Nephron (organoid): Measurements from ENCODE around the gene FAM110A.
"Not testable (repeated sequence)": the region's sequence is repeated elsewhere in the genome, so short reads cannot be mapped to it uniquely, and the experiment has no call there.

Experiments
- H3K27ac Mint-ChIP-seq, 3 experiments: 2 replicates each; pipeline ENCODE4 v1.8.0; 2020; ENCODE audit warnings: mixed read lengths in 3 of 3, mild to moderate bottlenecking in 2 of 3, moderate library complexity in 1 of 3
- H3K27me3 Mint-ChIP-seq: 2 replicates; pipeline ENCODE4 v1.8.0; 2021; ENCODE audit warnings: low read depth, mild to moderate bottlenecking, moderate library complexity, mixed read lengths
- H3K36me3 Mint-ChIP-seq: 2 replicates; pipeline ENCODE4 v1.8.0; 2020; ENCODE audit warnings: low read depth, mixed read lengths
- H3K4me1 Mint-ChIP-seq: 2 replicates; pipeline ENCODE4 v1.8.0; 2020; ENCODE audit warnings: mixed read lengths
- H3K4me3 Mint-ChIP-seq, 3 experiments: 2 replicates each; pipeline ENCODE4 v1.8.0; 2020; ENCODE audit warnings: mild to moderate bottlenecking in 3 of 3, mixed read lengths in 3 of 3, moderate library complexity in 2 of 3
- H3K9me3 Mint-ChIP-seq: 2 replicates; pipeline ENCODE4 v1.8.0; 2020; ENCODE audit warnings: mixed read lengths
- CTCF ChIP-seq, 3 experiments: fragments of 200-600 bp; sonication (generic); IDR thresholded peaks; one replicate each; pipeline ENCODE4 v1.5.0; 2021; ENCODE audit warnings: antibody characterized with exemption in 3 of 3; ENCODE audit not compliant: unreplicated experiment in 3 of 3

The FAM110A gene

GRCh38 chr20:826695-827323, 6.7 kb upstream of the FAM110A start:
- no peak for TF ChIP-seq CTCF (IDR thresholded peaks at IDR 0.05; ENCODE audit: unreplicated experiment in 3 of 3)
- Mint-ChIP-seq H3K9me3 (no peaks in the 10 kb centered on the region), H3K36me3 (no peaks in the 10 kb centered on the region), H3K27me3 (peaks cover 4% of the 10 kb centered on the region), H3K4me1 (peaks cover 14% of the 10 kb centered on the region), H3K27ac (no peak overlapping the region), H3K4me3 (no peak overlapping the region)

- H3K27me3 Mint-ChIP-seq, H3K27ac Mint-ChIP-seq, H3K9me3 Mint-ChIP-seq, H3K36me3 Mint-ChIP-seq, H3K4me3 Mint-ChIP-seq, H3K4me1 Mint-ChIP-seq: not testable (repeated sequence)
Measured at GRCh38 chr20:827981-828380, 5.5 kb upstream of the FAM110A start.

GRCh38 chr20:828987-829386, 4.5 kb upstream of the FAM110A start:
- Mint-ChIP-seq H3K4me1 (peaks cover 5% of the 10 kb centered on the region), H3K27ac (no peak overlapping the region), H3K4me3 (no peak overlapping the region), H3K36me3 (no peaks in the 10 kb centered on the region), H3K9me3 (no peaks in the 10 kb centered on the region), H3K27me3 (no peaks in the 10 kb centered on the region)
- TF ChIP-seq CTCF (IDR thresholded peaks at IDR 0.05; ENCODE audit: unreplicated experiment in 3 of 3) = no peak

- H3K27me3 Mint-ChIP-seq = no peaks in the 10 kb centered on the region
- TF ChIP-seq CTCF (IDR thresholded peaks at IDR 0.05; ENCODE audit: unreplicated experiment in 3 of 3) = no peak
- no peaks in the 10 kb centered on the region for H3K9me3 Mint-ChIP-seq
- H3K4me3 Mint-ChIP-seq = no peak overlapping the region
- H3K36me3 Mint-ChIP-seq = no peaks in the 10 kb centered on the region
- H3K27ac Mint-ChIP-seq = no peak overlapping the region
- H3K4me1 Mint-ChIP-seq = peaks cover 10% of the 10 kb centered on the region
Measured at GRCh38 chr20:829551-829950, 4.0 kb upstream of the FAM110A start.

- peak overlapping the region in 1 of 3 experiments; percentile 31 for H3K4me3 Mint-ChIP-seq
- TF ChIP-seq CTCF (IDR thresholded peaks at IDR 0.05; ENCODE audit: unreplicated experiment in 3 of 3) = no peak
- peaks cover 15% of the 10 kb centered on the region for H3K4me1 Mint-ChIP-seq
- no peaks in the 10 kb centered on the region for H3K36me3 Mint-ChIP-seq
- no peak overlapping the region for H3K27ac Mint-ChIP-seq
- no peaks in the 10 kb centered on the region for H3K9me3 Mint-ChIP-seq
- H3K27me3 Mint-ChIP-seq = no peaks in the 10 kb centered on the region
Measured at GRCh38 chr20:830011-830521, 3.4 kb upstream of the FAM110A start.

- Mint-ChIP-seq H3K9me3 (no peaks in the 10 kb centered on the region), H3K4me1 (peaks cover 23% of the 10 kb centered on the region), H3K4me3 (no peak overlapping the region), H3K27ac (no peak overlapping the region), H3K27me3 (no peaks in the 10 kb centered on the region), H3K36me3 (no peaks in the 10 kb centered on the region)
- TF ChIP-seq CTCF (IDR thresholded peaks at IDR 0.05; ENCODE audit: unreplicated experiment in 3 of 3) = no peak
Measured at GRCh38 chr20:831251-831650, 2.3 kb upstream of the FAM110A start.
